Left colon (tissue), 2 donors: ENCODE results near the gene POLN. TPM values are rescaled to one million over a fixed set of nuclear protein-coding genes. Genes with fewer than 3 reads are reported as not detected.

Experiments
- ATAC-seq: fragments of 200-7000 bp; cut with Tn5 transposase; one replicate; pipeline ENCODE4 v1.9.1; 2020; ENCODE audit warnings: mild to moderate bottlenecking, moderate library complexity
- DNase-seq, 2 donors: peaks; one replicate each; pipeline ENCODE4 v3.0.0-alpha.2; 2020
- intact Hi-C, 2 donors: fragments of 100-400 bp; cut with DNase I in 1 of 2; cut with micrococcal nuclease in 1 of 2; formaldehyde crosslinking; loops; one replicate each; pipeline versions ENCODE4 v1.11.2 to v1.14.0; 2022; cut with DNase I, micrococcal nuclease
- total RNA-seq, 2 donors: library from RNA; stranded (reverse); fragmentation: NEBNext Ultra II Directional; extraction: Animal tissue kit (Norgen Biotek cat#: 25700); gene quantifications; one replicate each; pipeline ENCODE4 v1.2.1, GENCODE V29; 2021
- donor health status: DM: no; HTN: no; CAD: no.
- donor health status: DM: yes; HTN: yes; CAD: no.

POLN gene
- total RNA-seq, 2 donors from 2014 or later, result 1.3 to 3.1 TPM

GRCh38 chr4:2103843-2104547 lies 137.9 kb downstream of the POLN start:
- ATAC-seq (no peak), DNase-seq (no peak)
- intact Hi-C loops, result no loop called here

GRCh38 chr4:2103127-2103842 lies 138.6 kb downstream of the POLN start:
- DNase-seq, result no peak
- no peak for ATAC-seq
- intact Hi-C loops, result no loop called here

GRCh38 chr4:2102045-2102883 lies 139.7 kb downstream of the POLN start:
- intact Hi-C loops, result no loop called here
- ATAC-seq (no peak), DNase-seq (no peak)

GRCh38 chr4:2101346-2102044 lies 140.4 kb downstream of the POLN start:
- DNase-seq (no peak), ATAC-seq (no peak)
- intact Hi-C loops, result no loop called here

- no peak for ATAC-seq
- intact Hi-C loops, result no loop called here
- DNase-seq, result no peak
Measured at GRCh38 chr4:2096073-2096609, 145.8 kb downstream of the POLN start.

- DNase-seq (no peak), ATAC-seq (no peak)
- intact Hi-C loops, result no loop called here
Measured at GRCh38 chr4:2095236-2096072, 146.5 kb downstream of the POLN start.

- DNase-seq, result no peak
- ATAC-seq, result no peak
- intact Hi-C loops, result no loop called here
Measured at GRCh38 chr4:2094545-2094944, 147.4 kb downstream of the POLN start.

- intact Hi-C loops, result no loop called here
- DNase-seq, result no peak
Measured at GRCh38 chr4:2093265-2093664, 148.7 kb downstream of the POLN start.

GRCh38 chr4:2092669-2093053 lies 149.3 kb downstream of the POLN start:
- intact Hi-C loops, result no loop called here
- ATAC-seq (no peak), DNase-seq (no peak)

More at GRCh38 chr4:2093265-2093664, 148.7 kb downstream of the POLN start:
- no peak for ATAC-seq

GRCh38 chr4:2091990-2092668 lies 149.8 kb downstream of the POLN start:
- ATAC-seq (no peak), DNase-seq (no peak)
- intact Hi-C loops, result no loop called here

GRCh38 chr4:2090642-2091041 lies 151.3 kb downstream of the POLN start:
- intact Hi-C loops, result no loop called here
- DNase-seq, result no peak
- no peak for ATAC-seq

GRCh38 chr4:2089222-2089621 lies 152.7 kb downstream of the POLN start:
- ATAC-seq (no peak), DNase-seq (no peak)
- intact Hi-C loops, result no loop called here

GRCh38 chr4:2087170-2087569 lies 154.8 kb downstream of the POLN start:
- ATAC-seq (no peak), DNase-seq (no peak)
- intact Hi-C loops, result no loop called here

GRCh38 chr4:2085496-2085901 lies 156.4 kb downstream of the POLN start:
- intact Hi-C loops, result no loop called here
- no peak for ATAC-seq
- DNase-seq, result no peak

- DNase-seq (no peak), ATAC-seq (no peak)
- intact Hi-C loops, result no loop called here
Measured at GRCh38 chr4:2084316-2084715, 157.6 kb downstream of the POLN start.

GRCh38 chr4:2083826-2084160 lies 158.1 kb downstream of the POLN start:
- intact Hi-C loops, result no loop called here
- DNase-seq (no peak), ATAC-seq (no peak)

GRCh38 chr4:2083116-2083825 lies 158.7 kb downstream of the POLN start:
- DNase-seq (no peak), ATAC-seq (no peak)
- intact Hi-C loops, result no loop called here
